NCI-H2029 treated with DMSO at 0.1 percent for 48 hours (cell line): ENCODE results near the gene USP40.

Source experiments
- DNase-seq: peaks from one replicate; lab custom pipeline; 2025; lab: John Stamatoyannopoulos, UW

Gene USP40

GRCh38 chr2:233495503-233496496 lies 70.8 kb downstream of the USP40 start:
- no peak for DNase-seq

GRCh38 chr2:233492751-233493150 lies 73.8 kb downstream of the USP40 start:
- no peak for DNase-seq

GRCh38 chr2:233492078-233492477 lies 74.5 kb downstream of the USP40 start:
- no peak for DNase-seq

GRCh38 chr2:233491326-233491725 lies 75.3 kb downstream of the USP40 start:
- no peak for DNase-seq

GRCh38 chr2:233490831-233491230 lies 75.8 kb downstream of the USP40 start:
- DNase-seq, result no peak

- DNase-seq, result no peak
Measured at GRCh38 chr2:233489666-233490065, 76.9 kb downstream of the USP40 start.

GRCh38 chr2:233489143-233489542 lies 77.4 kb downstream of the USP40 start:
- DNase-seq, result no peak

GRCh38 chr2:233487748-233488345 lies 78.7 kb downstream of the USP40 start:
- no peak for DNase-seq

GRCh38 chr2:233486778-233487552 lies 79.6 kb downstream of the USP40 start:
- no peak for DNase-seq

- DNase-seq, result no peak
Measured at GRCh38 chr2:233486357-233486756, 80.2 kb downstream of the USP40 start.

- DNase-seq, result no peak
Measured at GRCh38 chr2:233485726-233486125, 80.9 kb downstream of the USP40 start.

GRCh38 chr2:233482616-233483015 lies 84.0 kb downstream of the USP40 start:
- no peak for DNase-seq

- no peak for DNase-seq
Measured at GRCh38 chr2:233481368-233482142, 85.0 kb downstream of the USP40 start.

GRCh38 chr2:233480490-233481202 lies 85.9 kb downstream of the USP40 start:
- peak; percentile 30 for DNase-seq

GRCh38 chr2:233479616-233480489 lies 86.7 kb downstream of the USP40 start:
- no peak for DNase-seq

GRCh38 chr2:233477548-233478433 lies 88.8 kb downstream of the USP40 start:
- no peak for DNase-seq

- no peak for DNase-seq
Measured at GRCh38 chr2:233476651-233477547, 89.7 kb downstream of the USP40 start.

- no peak for DNase-seq
Measured at GRCh38 chr2:233476063-233476410, 90.5 kb downstream of the USP40 start.
